Transverse colon (tissue), 4 donors: ENCODE results near the gene UBE2M. TPM values are rescaled to one million over a fixed set of nuclear protein-coding genes. Genes with fewer than 3 reads are reported as not detected.
A peak's percentile ranks its signal among the peaks of the same experiment; 100 is the strongest.

Experiments
- DNase-seq: peaks from one replicate; pipeline ENCODE4 v3.0.0-alpha.2; 2019
- H3K27ac ChIP-seq, 4 donors: fragments of 200-600 bp; sonication (generic); 2 replicates each; pipeline ENCODE4 v1.5.1; 2016 to 2018; ENCODE audit warnings: inconsistent platforms in 4 of 4
- H3K27me3 ChIP-seq: fragments of 200-600 bp; sonication (generic); 2 replicates; pipeline ENCODE4 v1.5.1; 2017; ENCODE audit warnings: inconsistent platforms
- H3K36me3 ChIP-seq, 4 donors: fragments of 200-600 bp; sonication (generic); 2 replicates each; pipeline ENCODE4 v1.5.1; 2017 to 2019; ENCODE audit warnings: inconsistent platforms in 4 of 4
- H3K4me1 ChIP-seq, 4 donors: fragments of 200-600 bp; sonication (generic); 2 replicates each; pipeline ENCODE4 v1.5.1; 2017 to 2020; ENCODE audit warnings: inconsistent platforms in 4 of 4
- H3K4me3 ChIP-seq, 4 donors: fragments of 200-600 bp; sonication (generic); 1 replicate in 1 of 4; 2 replicates in 3 of 4; pipeline versions ENCODE4 v1.5.1 to v1.6.1; 2017 to 2019; ENCODE audit warnings: inconsistent platforms in 4 of 4
- H3K9me3 ChIP-seq, 2 donors: fragments of 200-600 bp; sonication (generic); 2 replicates each; pipeline ENCODE4 v1.5.1; 2017 to 2019; ENCODE audit warnings: inconsistent platforms in 2 of 2
- EP300 ChIP-seq: sonication (generic); formaldehyde crosslinking; IDR thresholded peaks from one replicate; pipeline ENCODE4 v1.6.1; 2017; ENCODE audit warnings: antibody characterized with exemption, low read depth
- POLR2A ChIP-seq: fragments of 450-650 bp; IDR thresholded peaks from one replicate; pipeline ENCODE4 v1.6.1; 2016; ENCODE audit warnings: antibody characterized with exemption, mild to moderate bottlenecking, moderate library complexity
- POLR2AphosphoS5 ChIP-seq, 3 donors: sonication (generic); formaldehyde crosslinking; IDR thresholded peaks; one replicate each; pipeline ENCODE4 v1.6.1; 2016; ENCODE audit warnings: antibody characterized with exemption in 3 of 3
- WGBS, 2 donors: methylation state at CpG; one replicate each; pipeline ENCODE4 v1.1.5; 2018; ENCODE audit warnings: low coverage in 1 of 2; 5-methylcytosine and 5-hydroxymethylcytosine counted together
- in situ Hi-C, 4 donors: fragments of 200-750 bp; cut with MboI; loops; one replicate each; pipeline versions ENCODE4 v1.15.0 to v1.15.1; 2017; ENCODE audit warnings: low sequenced_read_pairs in 3 of 4, low pct_ligation_motif_present in 1 of 4, low pct_unique_long_range_greater_than_20kb in 1 of 4
- intact Hi-C: fragments of 100-400 bp; cut with DNase I; formaldehyde crosslinking; loops from one replicate; pipeline ENCODE4 v1.15.1; 2023; ENCODE audit warnings: low total_unique reads
- total RNA-seq, 4 donors: library from RNA; depleted of rRNA; stranded (reverse); fragments of >200 nt; gene quantifications; one replicate each; pipeline ENCODE4 v1.1.0, GENCODE V29; 2016
- TF ChIP-seq, protein P1 (sequence below), 5 experiments: fragments of 200-600 bp in 3 of 5; fragments of 450-650 bp in 2 of 5; sonication (generic) in 3 of 5; IDR thresholded peaks; 1 replicate in 2 of 5; 2 replicates in 3 of 5; pipeline ENCODE4 v1.5.1; 2016 to 2017; ENCODE audit warnings: antibody characterized with exemption in 5 of 5, inconsistent platforms in 3 of 5, mild to moderate bottlenecking in 2 of 5, moderate library complexity in 1 of 5

UBE2M gene
- total RNA-seq, 4 donors from 2014 or later: 24.2 to 56.9 (median 26.7) TPM

DNA sequence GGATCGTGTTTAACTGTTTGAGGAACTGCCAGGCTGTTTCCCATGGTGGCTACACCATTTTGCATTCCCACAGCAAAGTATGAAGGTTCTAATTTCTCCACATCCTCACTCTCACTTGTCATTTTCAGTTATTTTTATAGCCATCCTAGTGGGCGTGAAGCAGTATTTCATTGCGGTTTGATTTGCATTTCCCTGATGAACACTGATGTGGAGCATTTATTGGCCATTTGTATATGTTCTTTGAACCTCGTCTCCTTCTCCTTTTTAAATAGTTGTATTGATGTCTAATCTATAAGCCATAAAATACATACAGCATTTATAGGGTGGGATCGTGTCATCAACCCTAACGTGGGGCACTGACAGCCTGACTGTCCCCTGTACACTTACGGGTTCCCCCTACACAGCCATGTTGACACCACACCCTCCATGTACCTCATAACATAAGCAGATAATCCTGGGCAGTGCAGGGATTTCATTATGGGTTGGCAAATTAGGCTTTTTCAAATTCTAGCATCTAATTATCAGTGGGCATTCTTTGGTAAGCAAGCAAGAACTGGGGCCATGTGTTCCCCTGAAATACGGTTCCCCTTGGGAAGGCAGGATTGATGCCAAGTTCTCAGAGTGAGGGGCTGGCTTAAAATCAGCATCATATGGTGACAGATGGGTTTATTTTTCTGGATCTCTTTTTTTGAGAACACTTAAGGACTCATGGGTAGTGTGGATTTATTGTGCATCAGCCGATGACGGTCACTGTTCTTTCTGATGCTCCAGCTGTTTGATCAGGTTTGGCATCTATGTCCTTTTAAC, 27.2 kb downstream of the UBE2M start:
- intact Hi-C loops: no loop called here
- no peaks in the 10 kb centered on the region for H3K27me3 ChIP-seq
- TF ChIP-seq POLR2A (no peak), EP300 (no peak), POLR2AphosphoS5 (IDR thresholded peaks at IDR 0.05) (no peak)
- TF ChIP-seq, protein P1, sequence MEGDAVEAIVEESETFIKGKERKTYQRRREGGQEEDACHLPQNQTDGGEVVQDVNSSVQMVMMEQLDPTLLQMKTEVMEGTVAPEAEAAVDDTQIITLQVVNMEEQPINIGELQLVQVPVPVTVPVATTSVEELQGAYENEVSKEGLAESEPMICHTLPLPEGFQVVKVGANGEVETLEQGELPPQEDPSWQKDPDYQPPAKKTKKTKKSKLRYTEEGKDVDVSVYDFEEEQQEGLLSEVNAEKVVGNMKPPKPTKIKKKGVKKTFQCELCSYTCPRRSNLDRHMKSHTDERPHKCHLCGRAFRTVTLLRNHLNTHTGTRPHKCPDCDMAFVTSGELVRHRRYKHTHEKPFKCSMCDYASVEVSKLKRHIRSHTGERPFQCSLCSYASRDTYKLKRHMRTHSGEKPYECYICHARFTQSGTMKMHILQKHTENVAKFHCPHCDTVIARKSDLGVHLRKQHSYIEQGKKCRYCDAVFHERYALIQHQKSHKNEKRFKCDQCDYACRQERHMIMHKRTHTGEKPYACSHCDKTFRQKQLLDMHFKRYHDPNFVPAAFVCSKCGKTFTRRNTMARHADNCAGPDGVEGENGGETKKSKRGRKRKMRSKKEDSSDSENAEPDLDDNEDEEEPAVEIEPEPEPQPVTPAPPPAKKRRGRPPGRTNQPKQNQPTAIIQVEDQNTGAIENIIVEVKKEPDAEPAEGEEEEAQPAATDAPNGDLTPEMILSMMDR (IDR thresholded peaks at IDR 0.05): no peak

DNA sequence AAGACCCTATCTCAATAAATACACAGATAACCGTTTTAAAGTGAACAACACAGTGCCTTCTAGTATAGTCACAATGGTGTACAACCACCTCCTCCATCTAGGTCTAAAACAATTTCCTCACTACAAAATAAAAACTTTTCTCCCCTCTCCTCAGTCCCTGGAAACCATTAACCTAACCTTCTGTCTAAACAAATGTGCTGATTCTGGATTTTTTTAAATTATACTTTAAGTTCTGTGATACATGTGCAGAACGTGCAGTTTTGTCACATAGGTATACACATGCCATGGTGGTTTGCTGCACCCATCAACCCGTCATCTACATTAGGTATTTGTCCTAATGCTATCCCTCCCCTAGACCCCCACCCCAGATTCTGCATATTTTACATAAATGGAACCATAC, 29.0 kb downstream of the UBE2M start:
- Histone ChIP-seq H3K27ac (no peak overlapping the region), H3K9me3 (no peaks in the 10 kb centered on the region), H3K36me3 (no peaks in the 10 kb centered on the region), H3K27me3 (no peaks in the 10 kb centered on the region), H3K4me3 (no peak overlapping the region), H3K4me1 (no peaks in the 10 kb centered on the region)
- DNase-seq: no peak
- 68 to 73% methylated on average over 3 of the region's 3 CpGs for whole genome bisulfite sequencing, 2 donors
- no peak for TF ChIP-seq POLR2A
- TF ChIP-seq EP300: no peak
- TF ChIP-seq, protein P1 (IDR thresholded peaks at IDR 0.05): no peak
- TF ChIP-seq POLR2AphosphoS5 (IDR thresholded peaks at IDR 0.05): no peak
- in situ Hi-C loops: no loop called here
- intact Hi-C loops: no loop called here

More for the DNA sequence above, 27.2 kb downstream of the UBE2M start:
- no peak for DNase-seq
- no peaks in the 10 kb centered on the region for H3K36me3 ChIP-seq
- H3K27ac ChIP-seq: no peak overlapping the region
- in situ Hi-C loops: no loop called here
- no peaks in the 10 kb centered on the region for H3K9me3 ChIP-seq
- 45 to 49% methylated on average over 10 of the region's 10 CpGs for WGBS, 2 donors
- H3K4me1 ChIP-seq: no peaks in the 10 kb centered on the region
- H3K4me3 ChIP-seq: no peak overlapping the region

DNA sequence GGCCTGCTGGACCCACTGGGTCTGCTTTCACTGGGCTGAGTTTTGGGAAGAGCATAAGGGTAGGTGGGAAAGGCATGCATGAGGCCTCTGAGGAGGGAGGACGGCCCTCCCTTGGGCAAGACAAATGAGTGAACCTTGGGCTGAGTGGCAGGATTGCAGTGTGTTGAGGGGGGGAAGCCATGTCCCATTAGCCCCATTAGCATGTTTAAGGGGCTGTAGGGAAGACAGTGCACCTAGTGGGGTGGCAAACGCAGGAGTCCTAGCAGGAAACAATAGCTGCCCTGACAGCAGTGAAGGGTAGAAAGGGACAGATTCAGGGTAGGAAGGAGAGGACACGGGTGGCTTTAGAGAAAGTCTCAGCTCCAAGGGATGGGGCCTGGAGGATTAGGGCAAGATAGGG, 35.7 kb downstream of the UBE2M start:
- in situ Hi-C loops (no loop called here), intact Hi-C loops (no loop called here)
- no peaks in the 10 kb centered on the region for H3K36me3 ChIP-seq
- H3K4me1 ChIP-seq: peaks cover 17 to 24% (median 19%) of the 10 kb centered on the region in 4 donors
- H3K9me3 ChIP-seq: no peaks in the 10 kb centered on the region
- no peak overlapping the region for H3K4me3 ChIP-seq
- TF ChIP-seq, protein P1 (IDR thresholded peaks at IDR 0.05): no peak
- TF ChIP-seq POLR2A (no peak), POLR2AphosphoS5 (IDR thresholded peaks at IDR 0.05) (no peak), EP300 (no peak)
- DNase-seq: no peak
- 79 to 82% methylated on average over 3 of the region's 3 CpGs for WGBS, 2 donors
- H3K27me3 ChIP-seq: no peaks in the 10 kb centered on the region
- no peak overlapping the region for H3K27ac ChIP-seq

DNA sequence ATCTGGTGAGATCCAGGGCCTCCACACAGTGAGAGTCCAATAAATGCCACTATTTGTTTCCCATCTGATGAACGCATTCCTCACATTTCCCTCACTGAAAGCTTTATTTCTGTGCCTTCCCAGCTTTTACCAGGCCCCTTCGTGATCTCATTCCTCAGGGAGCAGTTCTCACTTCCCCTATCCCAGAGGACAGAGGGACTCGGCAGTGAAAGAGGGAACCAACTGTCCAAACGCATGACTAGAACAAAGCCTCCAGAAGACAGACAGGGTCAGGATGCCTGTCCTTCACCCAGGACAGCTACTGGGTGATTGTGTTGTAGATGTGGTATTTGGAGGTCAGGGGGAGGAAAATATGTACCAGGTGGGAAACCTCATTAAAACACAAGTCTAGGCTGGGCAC, 36.8 kb downstream of the UBE2M start:
- H3K4me1 ChIP-seq: peaks cover 19 to 25% (median 22%) of the 10 kb centered on the region in 4 donors
- TF ChIP-seq EP300 (no peak), POLR2A (no peak), POLR2AphosphoS5 (IDR thresholded peaks at IDR 0.05) (no peak)
- TF ChIP-seq, protein P1 (IDR thresholded peaks at IDR 0.05): no peak
- DNase-seq: no peak
- in situ Hi-C loops (no loop called here), intact Hi-C loops (no loop called here)
- H3K4me3 ChIP-seq: no peak overlapping the region
- peak overlapping the region in 2 of 4 donors; percentile 39 to 60 for H3K27ac ChIP-seq
- H3K9me3 ChIP-seq: no peaks in the 10 kb centered on the region
- 75 to 92% methylated on average over 3 to 4 of the region's 4 CpGs for WGBS, 2 donors
- peaks cover 0 to 5% (median 0%) of the 10 kb centered on the region in 4 donors for H3K36me3 ChIP-seq
- H3K27me3 ChIP-seq: no peaks in the 10 kb centered on the region
